ENCODE data around the gene TUBA3C. TPM values are rescaled to one million over a fixed set of nuclear protein-coding genes. Genes with fewer than 3 reads are reported as not detected.

The TUBA3C gene
- not detected in 2 replicates for total RNA-seq

GRCh38 chr13:19181621-19182485 lies at the start of gene TUBA3C:
Gene TUBA3C, minus strand, starts transcription at chr13:19181824. Its CDS starts 77 bp downstream, at chr13:19181747.

Measured in smooth muscle cell of the umbilical artery (primary cell).